Measurements from ENCODE around the gene DOCK4. TPM values are rescaled to one million over a fixed set of nuclear protein-coding genes. Genes with fewer than 3 reads are reported as not detected.

Gene DOCK4
- total and polyA plus RNA-seq, 10 of the 15 experiments (the other 5 are each of a cell fraction or from before 2014, with no cell fraction given), result 0.03 to 0.73 (median 0.38) TPM

DNA sequence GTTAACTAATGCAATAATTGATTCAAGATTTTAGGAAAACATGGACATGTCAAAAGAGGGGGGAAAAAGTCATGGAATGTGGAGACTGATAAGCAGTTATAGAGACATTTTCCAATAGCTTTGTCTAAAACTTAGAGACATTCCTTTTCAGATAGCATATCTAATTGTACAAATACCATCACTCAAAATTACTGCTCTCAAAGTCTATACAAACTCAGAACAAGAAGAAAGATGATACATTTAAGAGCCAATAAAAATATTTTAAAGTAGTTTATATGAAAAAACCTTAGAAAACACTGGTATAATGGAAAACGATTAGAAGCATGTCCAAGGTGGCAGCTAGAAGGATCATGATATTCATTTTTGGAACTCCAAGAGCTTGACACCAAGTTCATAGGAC is 146.5 kb downstream of the DOCK4 start (continued):
- TF ChIP-seq, protein P1, sequence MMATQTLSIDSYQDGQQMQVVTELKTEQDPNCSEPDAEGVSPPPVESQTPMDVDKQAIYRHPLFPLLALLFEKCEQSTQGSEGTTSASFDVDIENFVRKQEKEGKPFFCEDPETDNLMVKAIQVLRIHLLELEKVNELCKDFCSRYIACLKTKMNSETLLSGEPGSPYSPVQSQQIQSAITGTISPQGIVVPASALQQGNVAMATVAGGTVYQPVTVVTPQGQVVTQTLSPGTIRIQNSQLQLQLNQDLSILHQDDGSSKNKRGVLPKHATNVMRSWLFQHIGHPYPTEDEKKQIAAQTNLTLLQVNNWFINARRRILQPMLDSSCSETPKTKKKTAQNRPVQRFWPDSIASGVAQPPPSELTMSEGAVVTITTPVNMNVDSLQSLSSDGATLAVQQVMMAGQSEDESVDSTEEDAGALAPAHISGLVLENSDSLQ (IDR thresholded peaks at IDR 0.05), result no peak
- no peak for TF ChIP-seq MTA3 (IDR thresholded peaks at IDR 0.05; ENCODE audit: borderline replicate concordance, low read length)

DNA sequence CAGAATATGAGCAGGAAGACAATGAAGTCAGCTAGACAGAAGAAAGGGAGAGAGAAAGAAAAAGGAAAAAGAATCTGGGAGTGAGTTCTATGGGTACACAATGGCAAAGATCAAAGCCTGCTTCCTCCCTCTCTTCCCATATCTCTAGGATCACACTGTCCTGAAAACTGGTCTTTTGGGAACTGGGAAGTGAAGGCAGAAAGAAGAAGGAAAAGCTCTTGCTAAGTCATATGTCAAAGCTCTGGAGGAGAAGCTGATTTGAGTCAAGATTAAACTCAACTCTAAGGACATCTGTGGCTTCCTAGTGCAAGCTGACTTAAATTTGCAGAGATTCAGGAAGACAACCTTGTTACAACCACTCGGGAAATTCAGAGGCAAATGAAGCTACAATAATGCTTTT is 147.5 kb downstream of the DOCK4 start:
- no peak for ATAC-seq
- H3K9ac ChIP-seq (ENCODE audit: control insufficient read depth, insufficient read depth, low read length), result no peak overlapping the region
- H3K27me3 ChIP-seq (replicated peaks in 1 of 2; ENCODE audit: control insufficient read depth in 2 of 2, insufficient read depth in 2 of 2, low read length in 1 of 2), result no peaks in the 10 kb centered on the region
- no peak overlapping the region for H2AFZ ChIP-seq (ENCODE audit: control insufficient read depth, low read depth, low read length)
- no peak for DNase-seq (ENCODE audit: low read depth, low spot score)
- ChIA-PET SMC1A (ENCODE audit: uncharacterized antibody, unreplicated experiment) (interaction anchor here (1.0 kb wide), 1 partner anchor 12 kb away, joined by 3 read pairs; no protein-coding TSS in a partner anchor), RAD21 (ENCODE audit: unreplicated experiment) (no interaction called here), POLR2A (interaction anchor here (0.6 kb wide), 2 partner anchors 9 to 279 kb away, joined by 3 to 5 read pairs; no protein-coding TSS in a partner anchor), CTCF (no interaction called here)
- no peak for FAIRE-seq
- H3K4me3 ChIP-seq, result no peak overlapping the region
- no peaks in the 10 kb centered on the region for H3K4me1 ChIP-seq (ENCODE audit: control insufficient read depth, insufficient read depth, low read length)
- no peaks in the 10 kb centered on the region for H3K79me2 ChIP-seq (ENCODE audit: control insufficient read depth, insufficient read depth, low read length)
- no peaks in the 10 kb centered on the region for H4K20me1 ChIP-seq (ENCODE audit: control insufficient read depth, insufficient read depth)
- in situ Hi-C loops (cut with MboI), result no loop called here
- H3K9me3 ChIP-seq (replicated peaks; ENCODE audit: control insufficient read depth, insufficient read depth, low read length), result no peaks in the 10 kb centered on the region
- TF ChIP-seq RAD51 (IDR thresholded peaks at IDR 0.05), result no peak
- TF ChIP-seq TARDBP (IDR thresholded peaks at IDR 0.05; ENCODE audit: borderline replicate concordance), result no peak
- no peak for TF ChIP-seq CBX3 (IDR thresholded peaks at IDR 0.05; ENCODE audit: borderline replicate concordance, low read depth)
- no peak for TF ChIP-seq JUND (IDR thresholded peaks at IDR 0.05; ENCODE audit: low read depth, low read length)
- no peak for TF ChIP-seq NFYA (IDR thresholded peaks at IDR 0.05; ENCODE audit: borderline replicate concordance, low read depth, low read length)
- TF ChIP-seq CREB1 (IDR thresholded peaks at IDR 0.05; ENCODE audit: low read depth), result no peak
- TF ChIP-seq ZZZ3 (IDR thresholded peaks at IDR 0.05; ENCODE audit: control insufficient read depth, insufficient read length, low read depth), result no peak
- no peak for TF ChIP-seq YBX1 (IDR thresholded peaks at IDR 0.05)
- TF ChIP-seq, protein P2, sequence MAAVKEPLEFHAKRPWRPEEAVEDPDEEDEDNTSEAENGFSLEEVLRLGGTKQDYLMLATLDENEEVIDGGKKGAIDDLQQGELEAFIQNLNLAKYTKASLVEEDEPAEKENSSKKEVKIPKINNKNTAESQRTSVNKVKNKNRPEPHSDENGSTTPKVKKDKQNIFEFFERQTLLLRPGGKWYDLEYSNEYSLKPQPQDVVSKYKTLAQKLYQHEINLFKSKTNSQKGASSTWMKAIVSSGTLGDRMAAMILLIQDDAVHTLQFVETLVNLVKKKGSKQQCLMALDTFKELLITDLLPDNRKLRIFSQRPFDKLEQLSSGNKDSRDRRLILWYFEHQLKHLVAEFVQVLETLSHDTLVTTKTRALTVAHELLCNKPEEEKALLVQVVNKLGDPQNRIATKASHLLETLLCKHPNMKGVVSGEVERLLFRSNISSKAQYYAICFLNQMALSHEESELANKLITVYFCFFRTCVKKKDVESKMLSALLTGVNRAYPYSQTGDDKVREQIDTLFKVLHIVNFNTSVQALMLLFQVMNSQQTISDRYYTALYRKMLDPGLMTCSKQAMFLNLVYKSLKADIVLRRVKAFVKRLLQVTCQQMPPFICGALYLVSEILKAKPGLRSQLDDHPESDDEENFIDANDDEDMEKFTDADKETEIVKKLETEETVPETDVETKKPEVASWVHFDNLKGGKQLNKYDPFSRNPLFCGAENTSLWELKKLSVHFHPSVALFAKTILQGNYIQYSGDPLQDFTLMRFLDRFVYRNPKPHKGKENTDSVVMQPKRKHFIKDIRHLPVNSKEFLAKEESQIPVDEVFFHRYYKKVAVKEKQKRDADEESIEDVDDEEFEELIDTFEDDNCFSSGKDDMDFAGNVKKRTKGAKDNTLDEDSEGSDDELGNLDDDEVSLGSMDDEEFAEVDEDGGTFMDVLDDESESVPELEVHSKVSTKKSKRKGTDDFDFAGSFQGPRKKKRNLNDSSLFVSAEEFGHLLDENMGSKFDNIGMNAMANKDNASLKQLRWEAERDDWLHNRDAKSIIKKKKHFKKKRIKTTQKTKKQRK (IDR thresholded peaks at IDR 0.05; ENCODE audit: low read depth, low read length), result no peak
- no peak for TF ChIP-seq DPF2 (IDR thresholded peaks at IDR 0.05)
- TF ChIP-seq EZH2 (IDR thresholded peaks at IDR 0.05; ENCODE audit: borderline replicate concordance, control insufficient read depth, low read depth, low read length), result no peak
- TF ChIP-seq, protein P3, sequence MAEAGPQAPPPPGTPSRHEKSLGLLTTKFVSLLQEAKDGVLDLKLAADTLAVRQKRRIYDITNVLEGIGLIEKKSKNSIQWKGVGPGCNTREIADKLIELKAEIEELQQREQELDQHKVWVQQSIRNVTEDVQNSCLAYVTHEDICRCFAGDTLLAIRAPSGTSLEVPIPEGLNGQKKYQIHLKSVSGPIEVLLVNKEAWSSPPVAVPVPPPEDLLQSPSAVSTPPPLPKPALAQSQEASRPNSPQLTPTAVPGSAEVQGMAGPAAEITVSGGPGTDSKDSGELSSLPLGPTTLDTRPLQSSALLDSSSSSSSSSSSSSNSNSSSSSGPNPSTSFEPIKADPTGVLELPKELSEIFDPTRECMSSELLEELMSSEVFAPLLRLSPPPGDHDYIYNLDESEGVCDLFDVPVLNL (IDR thresholded peaks at IDR 0.05; ENCODE audit: low read depth, low read length), result no peak
- no peak for TF ChIP-seq ATF7 (IDR thresholded peaks at IDR 0.05; ENCODE audit: low read depth)
- TF ChIP-seq BMI1 (IDR thresholded peaks at IDR 0.05; ENCODE audit: borderline replicate concordance), result no peak
- TF ChIP-seq HDAC2 (IDR thresholded peaks at IDR 0.05), result no peak
- no peak for TF ChIP-seq MXI1 (IDR thresholded peaks at IDR 0.05; ENCODE audit: low read depth, low read length)
- no TSS peak for BruUV-seq (replicated peaks)
- no peak overlapping the region for H3K4me2 ChIP-seq (ENCODE audit: control insufficient read depth, insufficient read depth)
- intact Hi-C loops (cut with micrococcal nuclease; ENCODE audit: unreplicated experiment), result no loop called here
- whole genome bisulfite sequencing (ENCODE audit: insufficient coverage, insufficient replicate concordance, low lambda C conversion rate, missing lambda C conversion rate), result 93% methylated on average over 1 of the region's 1 CpG
- no peak overlapping the region for H3K27ac ChIP-seq (ENCODE audit: control insufficient read depth, insufficient read depth)
- no peaks in the 10 kb centered on the region for H3K36me3 ChIP-seq (ENCODE audit: control insufficient read depth in 2 of 2, insufficient read depth in 2 of 2, low read length in 1 of 2)
